Neural progenitor cell (in vitro differentiated cells): ENCODE results near the gene AUH.

ENCODE experiments used
- EZH2 ChIP-seq: fragments of 200-600 bp; sonication (generic); IDR thresholded peaks from 2 replicates; pipeline ENCODE4 v1.6.1; 2017; ENCODE audit warnings: antibody characterized with exemption, mild to moderate bottlenecking, moderate library complexity
- EZH2phosphoT487 ChIP-seq: fragments of 200-600 bp; sonication (generic); IDR thresholded peaks from 2 replicates; pipeline ENCODE4 v1.6.1; 2017; ENCODE audit warnings: antibody characterized with exemption
- TF ChIP-seq, protein P1 (sequence below): fragments of 200-600 bp; sonication (generic); IDR thresholded peaks from 2 replicates; pipeline ENCODE4 v1.5.1; 2017; ENCODE audit warnings: antibody characterized with exemption, mild to moderate bottlenecking

DNA sequence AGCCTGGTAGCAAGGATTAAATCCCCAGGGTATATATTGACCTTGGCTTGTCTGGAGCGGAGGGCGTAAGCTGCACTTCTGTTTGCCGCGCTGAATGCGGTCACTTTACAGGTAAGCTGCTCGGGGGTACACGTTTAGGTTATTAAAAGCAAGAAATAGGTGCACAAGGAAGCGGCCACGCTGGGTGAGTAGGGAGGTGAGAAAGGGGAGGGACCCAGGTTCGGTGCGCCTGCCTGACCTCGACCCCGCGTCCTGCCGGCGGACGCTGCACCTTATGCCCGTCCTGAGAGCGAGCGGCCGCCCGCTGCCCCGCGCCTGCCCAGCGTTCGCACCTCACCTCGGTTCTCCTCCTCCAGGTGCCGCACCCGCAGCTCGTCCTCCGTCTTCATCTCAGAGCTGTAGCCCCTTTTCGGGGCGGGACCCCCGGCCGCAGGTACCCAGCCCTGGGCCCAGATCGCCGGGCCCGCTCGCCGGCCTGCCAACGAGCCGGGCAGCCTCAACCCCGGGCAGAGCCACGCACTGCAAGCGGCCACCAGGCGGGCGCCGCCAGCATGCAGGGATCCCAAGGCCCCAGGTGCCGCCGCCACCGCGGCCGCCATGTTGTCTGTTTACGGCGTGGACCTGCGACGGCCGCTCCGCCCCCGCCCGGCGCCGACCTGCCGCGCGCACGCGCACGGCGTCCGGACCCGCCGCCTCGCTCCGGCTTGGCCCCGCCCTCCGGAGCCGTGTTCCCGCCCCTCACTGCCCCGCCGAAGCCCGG, at the start of gene AUH:
- TF ChIP-seq EZH2 (no peak), EZH2phosphoT487 (no peak)
- TF ChIP-seq, protein P1, sequence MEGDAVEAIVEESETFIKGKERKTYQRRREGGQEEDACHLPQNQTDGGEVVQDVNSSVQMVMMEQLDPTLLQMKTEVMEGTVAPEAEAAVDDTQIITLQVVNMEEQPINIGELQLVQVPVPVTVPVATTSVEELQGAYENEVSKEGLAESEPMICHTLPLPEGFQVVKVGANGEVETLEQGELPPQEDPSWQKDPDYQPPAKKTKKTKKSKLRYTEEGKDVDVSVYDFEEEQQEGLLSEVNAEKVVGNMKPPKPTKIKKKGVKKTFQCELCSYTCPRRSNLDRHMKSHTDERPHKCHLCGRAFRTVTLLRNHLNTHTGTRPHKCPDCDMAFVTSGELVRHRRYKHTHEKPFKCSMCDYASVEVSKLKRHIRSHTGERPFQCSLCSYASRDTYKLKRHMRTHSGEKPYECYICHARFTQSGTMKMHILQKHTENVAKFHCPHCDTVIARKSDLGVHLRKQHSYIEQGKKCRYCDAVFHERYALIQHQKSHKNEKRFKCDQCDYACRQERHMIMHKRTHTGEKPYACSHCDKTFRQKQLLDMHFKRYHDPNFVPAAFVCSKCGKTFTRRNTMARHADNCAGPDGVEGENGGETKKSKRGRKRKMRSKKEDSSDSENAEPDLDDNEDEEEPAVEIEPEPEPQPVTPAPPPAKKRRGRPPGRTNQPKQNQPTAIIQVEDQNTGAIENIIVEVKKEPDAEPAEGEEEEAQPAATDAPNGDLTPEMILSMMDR, result peak; percentile 34
